ENCODE results near the gene PRDM16.

PRDM16 gene

GRCh38 chr1:3475839-3476573 is 407.0 kb downstream of the PRDM16 start:
- no peak for DNase-seq (ENCODE audit: low read depth)

GRCh38 chr1:3476666-3477065 is 407.7 kb downstream of the PRDM16 start:
- DNase-seq (ENCODE audit: low read depth): no peak

GRCh38 chr1:3477241-3477995 is 408.4 kb downstream of the PRDM16 start:
- no peak for DNase-seq (ENCODE audit: low read depth)

GRCh38 chr1:3478187-3478586 is 409.2 kb downstream of the PRDM16 start:
- DNase-seq (ENCODE audit: low read depth): no peak

GRCh38 chr1:3479511-3480368 is 410.7 kb downstream of the PRDM16 start:
- DNase-seq (ENCODE audit: low read depth): no peak

GRCh38 chr1:3480369-3480719 is 411.3 kb downstream of the PRDM16 start:
- no peak for DNase-seq (ENCODE audit: low read depth)

- DNase-seq (ENCODE audit: low read depth): no peak
Observed at GRCh38 chr1:3481046-3481445, 412.0 kb downstream of the PRDM16 start.

- no peak for DNase-seq (ENCODE audit: low read depth)
Observed at GRCh38 chr1:3481836-3482375, 412.9 kb downstream of the PRDM16 start.

GRCh38 chr1:3482378-3482849 is 413.4 kb downstream of the PRDM16 start:
- no peak for DNase-seq (ENCODE audit: low read depth)

- DNase-seq (ENCODE audit: low read depth): no peak
Observed at GRCh38 chr1:3483380-3483779, 414.4 kb downstream of the PRDM16 start.

- DNase-seq (ENCODE audit: low read depth): peak; percentile 16
Observed at GRCh38 chr1:3483801-3484444, 414.9 kb downstream of the PRDM16 start.

- DNase-seq (ENCODE audit: low read depth): no peak
Observed at GRCh38 chr1:3485016-3485415, 416.0 kb downstream of the PRDM16 start.

Measured in stimulated activated CD8-positive, alpha-beta memory T cell treated with anti-CD3 and anti-CD28 coated beads, Interleukin-15, amount 100 ng/mL, for 24 hours (primary cell).